CD8-positive, alpha-beta memory T cell (primary cell): Measurements from ENCODE around the gene SLC44A1. TPM values are rescaled to one million over a fixed set of nuclear protein-coding genes. Genes with fewer than 3 reads are reported as not detected.
"Not testable (repeated sequence)": the region's sequence is repeated elsewhere in the genome, so short reads cannot be mapped to it uniquely, and the experiment has no call there.

Experiments used
- CTCF ChIA-PET: fragments of 350-600 bp; sonication (Branson Sonifier 250); formaldehyde crosslinking; loops from one replicate; lab custom pipeline; 2021; ENCODE audit warnings: antibody characterized with exemption; lab: Charles Lee
- POLR2A ChIA-PET: fragments of 350-600 bp; sonication (Branson Sonifier 250); formaldehyde crosslinking; loops from one replicate; lab custom pipeline; 2021; ENCODE audit warnings: antibody characterized with exemption; lab: Charles Lee
- DNase-seq, 5 donors: peaks; one replicate each; pipeline versions ENCODE4 v3.0.0 to v3.0.0-alpha.2; 2020 to 2022; ENCODE audit warnings: mixed read lengths in 1 of 5
- H3K27ac ChIP-seq: one replicate; pipeline ENCODE4 v1.7.0; 2013; ENCODE audit warnings: low read depth, mild to moderate bottlenecking, low read length, moderate library complexity
- H3K27me3 ChIP-seq: 2 replicates; pipeline ENCODE4 v1.7.0; 2013; ENCODE audit warnings: low read length, mild to moderate bottlenecking; ENCODE audit not compliant: insufficient read depth, poor library complexity, severe bottlenecking
- H3K36me3 ChIP-seq: 2 replicates; pipeline ENCODE4 v1.7.0; 2013; ENCODE audit warnings: mild to moderate bottlenecking, low read length, moderate library complexity; ENCODE audit not compliant: insufficient read depth
- H3K4me1 ChIP-seq: 2 replicates; pipeline ENCODE4 v1.7.0; 2013; ENCODE audit warnings: mild to moderate bottlenecking, low read length, moderate library complexity; ENCODE audit not compliant: insufficient read depth
- H3K4me3 ChIP-seq: 2 replicates; pipeline ENCODE4 v1.7.0; 2013; ENCODE audit warnings: mild to moderate bottlenecking, low read length
- H3K9me3 ChIP-seq: 2 replicates; pipeline ENCODE4 v1.7.0; 2013; ENCODE audit warnings: mild to moderate bottlenecking, low read length
- H3K27ac Mint-ChIP-seq, 8 donors: one replicate each; pipeline ENCODE4 v1.8.0; 2020 to 2021; ENCODE audit warnings: mixed read lengths in 8 of 8, mild to moderate bottlenecking in 6 of 8, inconsistent platforms in 3 of 8, moderate library complexity in 3 of 8
- H3K27me3 Mint-ChIP-seq, 2 donors: one replicate each; pipeline ENCODE4 v1.8.0; 2020 to 2021; ENCODE audit warnings: mixed read lengths in 2 of 2, mild to moderate bottlenecking in 1 of 2, moderate library complexity in 1 of 2
- H3K36me3 Mint-ChIP-seq, 3 donors: one replicate each; pipeline ENCODE4 v1.8.0; 2020 to 2021; ENCODE audit warnings: mixed read lengths in 3 of 3, inconsistent platforms in 1 of 3, mild to moderate bottlenecking in 1 of 3
- H3K4me1 Mint-ChIP-seq, 3 donors: one replicate each; pipeline ENCODE4 v1.8.0; 2020 to 2021; ENCODE audit warnings: mixed read lengths in 3 of 3, inconsistent platforms in 1 of 3, mild to moderate bottlenecking in 1 of 3
- H3K4me3 Mint-ChIP-seq, 7 donors: one replicate each; pipeline ENCODE4 v1.8.0; 2020 to 2021; ENCODE audit warnings: mixed read lengths in 7 of 7, mild to moderate bottlenecking in 6 of 7, moderate library complexity in 4 of 7, inconsistent platforms in 2 of 7
- H3K9me3 Mint-ChIP-seq, 5 donors: one replicate each; pipeline ENCODE4 v1.8.0; 2020 to 2022; ENCODE audit warnings: mixed read lengths in 5 of 5, mild to moderate bottlenecking in 3 of 5, moderate library complexity in 2 of 5, inconsistent platforms in 1 of 5
- polyA plus RNA-seq: library from polyadenylated mRNA; unstranded; fragments of 300-500 nt; fragmentation: Illumina TruSeq; gene quantifications from one replicate; pipeline ENCODE4 v1.2.3, GENCODE V29; 2021
- total RNA-seq, 2 experiments: library from RNA; stranded (reverse); gene quantifications; one replicate each; pipeline ENCODE4 v1.2.3, GENCODE V29; 2021

Gene SLC44A1
- total and polyA plus RNA-seq, 3 experiments from 2014 or later, result 7.8 to 14.9 (median 8.3) TPM

- Mint-ChIP-seq H3K9me3 (no peaks in the 10 kb centered on the region), H3K4me3 (no peak overlapping the region), H3K4me1 (peaks cover 5 to 9% (median 6%) of the 10 kb centered on the region in 3 donors), H3K27ac (no peak overlapping the region), H3K36me3 (no peaks in the 10 kb centered on the region), H3K27me3 (no peaks in the 10 kb centered on the region)
- Histone ChIP-seq H3K9me3 (no peaks in the 10 kb centered on the region), H3K27me3 (no peaks in the 10 kb centered on the region), H3K36me3 (no peaks in the 10 kb centered on the region), H3K4me3 (no peak overlapping the region), H3K27ac (no peak overlapping the region), H3K4me1 (no peaks in the 10 kb centered on the region)
- POLR2A ChIA-PET, result no interaction called here
- DNase-seq, result no peak
- CTCF ChIA-PET, result no interaction called here
Observed at GRCh38 chr9:105259731-105260612, 15.5 kb downstream of the SLC44A1 start.

GRCh38 chr9:105262497-105262896 is 18.0 kb downstream of the SLC44A1 start:
- Mint-ChIP-seq H3K27me3 (no peaks in the 10 kb centered on the region), H3K36me3 (no peaks in the 10 kb centered on the region), H3K4me3 (no peak overlapping the region), H3K4me1 (peaks cover 5 to 9% (median 6%) of the 10 kb centered on the region in 3 donors), H3K27ac (no peak overlapping the region), H3K9me3 (peaks cover 0 to 3% (median 0%) of the 10 kb centered on the region in 5 donors)
- Histone ChIP-seq H3K36me3 (no peaks in the 10 kb centered on the region), H3K4me3 (no peak overlapping the region), H3K9me3 (no peaks in the 10 kb centered on the region), H3K27ac (no peak overlapping the region), H3K27me3 (no peaks in the 10 kb centered on the region), H3K4me1 (no peaks in the 10 kb centered on the region)
- no peak for DNase-seq
- ChIA-PET CTCF (no interaction called here), POLR2A (no interaction called here)

DNA sequence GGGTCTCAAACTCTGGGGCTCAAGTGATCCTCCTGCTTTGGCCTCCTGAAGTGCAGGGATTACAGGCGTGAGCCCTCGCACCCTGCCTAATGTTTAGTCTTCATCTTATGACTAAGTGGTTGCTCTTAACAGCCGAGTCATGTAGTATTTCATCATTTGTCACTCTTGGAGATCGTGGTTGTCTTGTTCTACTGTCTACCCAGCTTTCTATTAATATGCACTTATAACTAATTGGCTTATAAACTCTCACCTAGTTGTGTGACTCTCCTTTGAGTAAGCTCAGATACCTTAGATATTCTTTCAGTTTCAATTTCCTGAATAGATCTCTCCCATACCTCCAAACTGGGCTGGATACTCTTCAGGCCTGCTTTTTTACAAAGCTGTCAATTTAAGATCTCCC is 19.9 kb downstream of the SLC44A1 start:
- no peaks in the 10 kb centered on the region for H3K36me3 ChIP-seq

GRCh38 chr9:105268254-105268653 is 23.8 kb downstream of the SLC44A1 start:
- POLR2A ChIA-PET, H3K27ac ChIP-seq, H3K4me1 Mint-ChIP-seq, DNase-seq, H3K4me1 ChIP-seq, H3K9me3 Mint-ChIP-seq, H3K36me3 ChIP-seq, H3K4me3 ChIP-seq, CTCF ChIA-PET, H3K36me3 Mint-ChIP-seq, H3K27me3 ChIP-seq, H3K9me3 ChIP-seq, H3K27me3 Mint-ChIP-seq, H3K27ac Mint-ChIP-seq, H3K4me3 Mint-ChIP-seq: not testable (repeated sequence)

More for the DNA sequence above, 19.9 kb downstream of the SLC44A1 start:
- Mint-ChIP-seq H3K27ac (no peak overlapping the region), H3K4me3 (no peak overlapping the region), H3K9me3 (peaks cover 0 to 3% (median 0%) of the 10 kb centered on the region in 5 donors), H3K27me3 (no peaks in the 10 kb centered on the region), H3K36me3 (peaks cover 0 to 5% (median 0%) of the 10 kb centered on the region in 3 donors), H3K4me1 (peaks cover 2 to 6% (median 6%) of the 10 kb centered on the region in 3 donors)
- no peak overlapping the region for H3K4me3 ChIP-seq
- H3K27me3 ChIP-seq, result no peaks in the 10 kb centered on the region
- POLR2A ChIA-PET, result no interaction called here
- no peaks in the 10 kb centered on the region for H3K4me1 ChIP-seq
- H3K27ac ChIP-seq, result no peak overlapping the region
- H3K9me3 ChIP-seq, result no peaks in the 10 kb centered on the region
- CTCF ChIA-PET, result interaction anchor here (0.6 kb wide), 1 partner anchor 152 kb away, joined by 4 read pairs; no protein-coding TSS in a partner anchor
- DNase-seq, result no peak

GRCh38 chr9:105269593-105269992 is 25.1 kb downstream of the SLC44A1 start:
- Histone ChIP-seq H3K4me1 (no peaks in the 10 kb centered on the region), H3K27ac (no peak overlapping the region), H3K27me3 (no peaks in the 10 kb centered on the region), H3K4me3 (no peak overlapping the region), H3K9me3 (no peaks in the 10 kb centered on the region), H3K36me3 (no peaks in the 10 kb centered on the region)
- CTCF ChIA-PET, result no interaction called here
- no peak overlapping the region for H3K27ac Mint-ChIP-seq
- H3K4me3 Mint-ChIP-seq, result no peak overlapping the region
- H3K9me3 Mint-ChIP-seq, result peaks cover 0 to 3% (median 0%) of the 10 kb centered on the region in 5 donors
- H3K36me3 Mint-ChIP-seq, result peaks cover 0 to 5% (median 2%) of the 10 kb centered on the region in 3 donors
- POLR2A ChIA-PET, result no interaction called here
- peaks cover 0 to 3% (median under 1%) of the 10 kb centered on the region in 3 donors for H3K4me1 Mint-ChIP-seq
- H3K27me3 Mint-ChIP-seq, result peaks cover 0 to 2% of the 10 kb centered on the region in 2 donors
- no peak for DNase-seq

GRCh38 chr9:105270711-105271110 is 26.3 kb downstream of the SLC44A1 start:
- no peak overlapping the region for H3K4me3 ChIP-seq
- no peaks in the 10 kb centered on the region for H3K4me1 ChIP-seq
- no peaks in the 10 kb centered on the region for H3K36me3 ChIP-seq
- H3K27me3 Mint-ChIP-seq, result peaks cover 0 to 2% of the 10 kb centered on the region in 2 donors
- DNase-seq, result no peak
- ChIA-PET CTCF (no interaction called here), POLR2A (no interaction called here)
- H3K9me3 ChIP-seq, result no peaks in the 10 kb centered on the region
- no peak overlapping the region for H3K4me3 Mint-ChIP-seq
- peaks cover 0 to 3% (median 0%) of the 10 kb centered on the region in 5 donors for H3K9me3 Mint-ChIP-seq
- H3K4me1 Mint-ChIP-seq, result peaks cover 0 to 3% (median 0%) of the 10 kb centered on the region in 3 donors
- H3K27ac Mint-ChIP-seq, result no peak overlapping the region
- peaks cover 0 to 5% (median 2%) of the 10 kb centered on the region in 3 donors for H3K36me3 Mint-ChIP-seq
- H3K27ac ChIP-seq, result no peak overlapping the region
- H3K27me3 ChIP-seq, result no peaks in the 10 kb centered on the region

- H3K4me1 ChIP-seq, result no peaks in the 10 kb centered on the region
Observed at GRCh38 chr9:105273731-105274130, 29.3 kb downstream of the SLC44A1 start.

DNA sequence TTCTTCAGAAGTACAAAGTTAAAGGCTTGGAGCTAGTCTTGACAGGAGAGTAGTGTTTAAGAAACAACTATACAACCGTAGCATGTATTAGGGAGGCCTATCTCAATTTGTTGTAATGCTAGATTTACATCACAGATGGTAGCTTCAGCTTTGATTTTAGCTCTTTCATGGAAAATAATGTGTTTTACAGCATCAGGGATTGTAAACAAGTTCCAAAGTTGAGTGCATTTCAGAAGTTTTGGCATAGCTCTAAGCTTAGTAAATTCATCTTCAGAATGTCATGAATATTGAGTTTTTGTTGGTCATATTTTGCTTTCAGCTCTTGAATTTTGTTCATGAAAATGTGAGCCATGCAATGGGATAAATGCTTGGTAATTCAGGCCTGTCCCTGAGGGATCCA is 30.7 kb downstream of the SLC44A1 start:
- H3K27me3 Mint-ChIP-seq, result peaks cover 0 to 2% of the 10 kb centered on the region in 2 donors
- no peak overlapping the region for H3K27ac ChIP-seq
- no peak overlapping the region for H3K4me3 ChIP-seq
- H3K36me3 Mint-ChIP-seq, result peaks cover 0 to 4% (median 0%) of the 10 kb centered on the region in 3 donors
- DNase-seq, result no peak
- POLR2A ChIA-PET, result no interaction called here
- CTCF ChIA-PET, result no interaction called here
- no peaks in the 10 kb centered on the region for H3K9me3 Mint-ChIP-seq
- H3K4me1 ChIP-seq, result no peaks in the 10 kb centered on the region
- H3K27me3 ChIP-seq, result no peaks in the 10 kb centered on the region
- H3K4me1 Mint-ChIP-seq, result peaks cover 0 to 3% (median 0%) of the 10 kb centered on the region in 3 donors
- H3K27ac Mint-ChIP-seq, result no peak overlapping the region
- no peaks in the 10 kb centered on the region for H3K36me3 ChIP-seq
- no peak overlapping the region for H3K4me3 Mint-ChIP-seq
- H3K9me3 ChIP-seq, result no peaks in the 10 kb centered on the region

More at GRCh38 chr9:105273731-105274130, 29.3 kb downstream of the SLC44A1 start:
- Mint-ChIP-seq H3K36me3 (peaks cover 0 to 4% (median 0%) of the 10 kb centered on the region in 3 donors), H3K9me3 (no peaks in the 10 kb centered on the region), H3K27ac (no peak overlapping the region), H3K4me3 (no peak overlapping the region), H3K27me3 (peaks cover 0 to 2% of the 10 kb centered on the region in 2 donors), H3K4me1 (peaks cover 0 to 3% (median 0%) of the 10 kb centered on the region in 3 donors)
- DNase-seq, result no peak
- POLR2A ChIA-PET, result no interaction called here
- no peaks in the 10 kb centered on the region for H3K9me3 ChIP-seq
- no peaks in the 10 kb centered on the region for H3K27me3 ChIP-seq
- no peak overlapping the region for H3K4me3 ChIP-seq
- no peaks in the 10 kb centered on the region for H3K36me3 ChIP-seq
- CTCF ChIA-PET, result no interaction called here
- H3K27ac ChIP-seq, result no peak overlapping the region
